ENCODE results near the gene LYSET.
A peak's percentile ranks its signal among the peaks of the same experiment; 100 is the strongest.

The LYSET gene

DNA sequence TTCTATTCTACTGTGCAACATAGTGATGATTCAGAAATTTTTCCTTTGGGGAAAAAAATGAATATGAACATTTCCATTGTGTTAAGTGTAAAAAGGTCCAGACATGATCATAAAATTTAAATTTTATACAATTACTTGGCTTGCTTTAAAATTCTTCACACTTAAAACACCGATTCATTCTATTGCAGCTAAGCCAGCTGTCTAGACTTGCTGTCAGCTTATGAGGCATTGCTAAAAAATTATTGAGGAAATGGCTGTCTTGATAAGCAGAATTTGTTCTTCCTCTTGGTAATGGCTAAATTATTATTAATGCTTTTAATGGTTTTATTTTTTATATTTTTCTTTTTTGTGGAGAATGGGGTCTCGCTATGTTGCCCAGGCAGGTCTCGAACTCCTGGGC is 1.8 kb downstream of the LYSET start:
- TF ChIP-seq, protein P1, sequence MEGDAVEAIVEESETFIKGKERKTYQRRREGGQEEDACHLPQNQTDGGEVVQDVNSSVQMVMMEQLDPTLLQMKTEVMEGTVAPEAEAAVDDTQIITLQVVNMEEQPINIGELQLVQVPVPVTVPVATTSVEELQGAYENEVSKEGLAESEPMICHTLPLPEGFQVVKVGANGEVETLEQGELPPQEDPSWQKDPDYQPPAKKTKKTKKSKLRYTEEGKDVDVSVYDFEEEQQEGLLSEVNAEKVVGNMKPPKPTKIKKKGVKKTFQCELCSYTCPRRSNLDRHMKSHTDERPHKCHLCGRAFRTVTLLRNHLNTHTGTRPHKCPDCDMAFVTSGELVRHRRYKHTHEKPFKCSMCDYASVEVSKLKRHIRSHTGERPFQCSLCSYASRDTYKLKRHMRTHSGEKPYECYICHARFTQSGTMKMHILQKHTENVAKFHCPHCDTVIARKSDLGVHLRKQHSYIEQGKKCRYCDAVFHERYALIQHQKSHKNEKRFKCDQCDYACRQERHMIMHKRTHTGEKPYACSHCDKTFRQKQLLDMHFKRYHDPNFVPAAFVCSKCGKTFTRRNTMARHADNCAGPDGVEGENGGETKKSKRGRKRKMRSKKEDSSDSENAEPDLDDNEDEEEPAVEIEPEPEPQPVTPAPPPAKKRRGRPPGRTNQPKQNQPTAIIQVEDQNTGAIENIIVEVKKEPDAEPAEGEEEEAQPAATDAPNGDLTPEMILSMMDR (IDR thresholded peaks at IDR 0.05; ENCODE audit: control extremely low read depth, extremely low read depth, low read depth, missing control alignments) = no peak
- ChIA-PET POLR2A (no interaction called here), CTCF (interaction anchor here (0.6 to 3.9 kb wide), 7 partner anchors 8 to 235 kb away, joined by 3 to 35 read pairs (median 3); partner anchors contain the start of genes GON7 and UBR7)
- DNase-seq (ENCODE audit: extremely low spot score) = no peak

DNA sequence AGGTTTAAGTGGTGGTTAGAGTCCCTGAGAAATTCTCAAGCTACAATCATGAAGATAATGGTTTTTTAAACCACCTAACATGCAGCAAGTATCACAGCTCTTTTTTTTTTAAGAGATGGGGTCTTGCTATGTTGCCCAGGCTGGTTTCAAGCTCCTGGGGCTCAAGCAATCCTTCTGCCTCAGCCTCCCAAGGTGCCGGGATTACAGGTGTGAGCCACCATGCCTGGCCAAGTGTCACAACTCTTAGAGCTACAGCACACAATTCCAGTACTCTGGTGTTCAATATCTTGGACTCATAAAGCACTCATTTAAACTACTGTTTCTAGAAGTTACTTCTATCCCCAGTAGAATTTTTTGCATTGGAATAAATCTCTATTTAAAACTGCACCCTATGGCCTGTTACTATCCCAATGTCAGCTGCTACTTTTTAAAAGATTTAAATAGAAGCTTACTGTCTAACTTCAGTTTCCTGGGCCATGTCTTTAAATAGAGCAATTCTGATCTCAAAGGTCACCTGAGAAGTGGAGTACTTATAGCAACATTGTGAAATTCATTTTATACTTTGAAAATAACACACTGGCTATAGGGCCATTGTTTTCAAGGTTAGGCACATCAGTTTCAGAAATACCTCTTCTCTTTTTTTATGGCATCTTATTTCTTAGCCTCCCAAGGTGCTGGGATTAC is 10.3 kb downstream of the LYSET start:
- CTCF ChIA-PET = interaction anchor here (0.8 to 3.2 kb wide), 11 partner anchors 8 to 338 kb away, joined by 3 to 14 read pairs (median 4); partner anchors contain the start of genes GON7, LYSET, MOAP1 and UBR7
- TF ChIP-seq, protein P1 (IDR thresholded peaks at IDR 0.05; ENCODE audit: control extremely low read depth, extremely low read depth, low read depth, missing control alignments) = no peak

DNA sequence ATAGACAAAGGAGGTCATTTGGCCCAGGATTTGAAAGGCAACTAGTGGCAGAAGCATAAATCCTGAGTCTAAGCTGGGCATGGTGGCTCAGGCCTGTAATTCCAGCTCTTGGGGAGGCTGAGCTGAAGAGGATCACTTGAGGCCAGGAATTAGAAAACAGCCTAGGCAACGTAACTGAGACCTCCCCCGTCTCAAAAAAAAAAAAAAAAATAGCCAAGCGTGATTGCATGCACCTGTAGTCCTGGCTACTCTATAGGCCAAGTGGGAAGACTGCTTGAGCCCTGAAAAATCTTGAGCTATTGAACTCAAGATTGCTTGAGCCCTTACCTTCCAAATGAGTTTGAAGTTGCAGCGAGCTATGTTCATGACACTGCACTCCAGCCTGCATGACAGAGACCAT is 13.9 kb downstream of the LYSET start:
- POLR2A ChIA-PET = interaction anchor here (1.4 kb wide), 1 partner anchor 14 kb away, joined by 4 read pairs; the partner anchor contains the start of genes LYSET and MOAP1
- TF ChIP-seq, protein P1 (IDR thresholded peaks at IDR 0.05; ENCODE audit: control extremely low read depth, extremely low read depth, low read depth, missing control alignments) = no peak

More for the DNA sequence above, 10.3 kb downstream of the LYSET start:
- POLR2A ChIA-PET = interaction anchor here (0.7 kb wide), 1 partner anchor 10 kb away, joined by 6 read pairs; no protein-coding TSS in a partner anchor
- no peak for DNase-seq (ENCODE audit: extremely low spot score)

DNA sequence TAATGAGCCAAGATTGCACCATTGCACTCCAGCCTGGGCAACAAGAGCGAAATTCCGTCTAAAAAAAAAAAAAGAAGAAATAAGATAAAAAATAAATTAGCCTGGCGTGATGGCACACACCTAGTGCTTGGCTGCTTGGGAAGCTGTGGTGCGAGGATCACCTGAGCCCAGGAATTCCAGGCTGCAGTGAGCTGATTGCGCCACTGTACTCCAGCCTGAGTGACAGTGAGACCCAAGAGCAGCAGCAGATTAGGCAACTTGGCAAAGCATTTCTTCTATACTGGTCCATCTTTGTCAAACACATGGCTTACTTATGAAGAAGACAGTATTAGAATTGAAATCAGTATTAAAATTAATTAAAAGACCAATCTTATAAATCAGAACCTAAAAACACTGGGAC is 15.4 kb downstream of the LYSET start:
- no peak for DNase-seq (ENCODE audit: extremely low spot score)
- CTCF ChIA-PET = interaction anchor here (1.0 kb wide), 1 partner anchor 86 kb away, joined by 3 read pairs; no protein-coding TSS in a partner anchor
- POLR2A ChIA-PET = no interaction called here
- TF ChIP-seq, protein P1 (IDR thresholded peaks at IDR 0.05; ENCODE audit: control extremely low read depth, extremely low read depth, low read depth, missing control alignments) = no peak

More for the DNA sequence above, 13.9 kb downstream of the LYSET start:
- no peak for DNase-seq (ENCODE audit: extremely low spot score)
- CTCF ChIA-PET = interaction anchor here (1.0 to 2.0 kb wide), 4 partner anchors 8 to 92 kb away, joined by 3 to 5 read pairs (median 3); partner anchors contain the start of genes GON7 and UBR7

DNA sequence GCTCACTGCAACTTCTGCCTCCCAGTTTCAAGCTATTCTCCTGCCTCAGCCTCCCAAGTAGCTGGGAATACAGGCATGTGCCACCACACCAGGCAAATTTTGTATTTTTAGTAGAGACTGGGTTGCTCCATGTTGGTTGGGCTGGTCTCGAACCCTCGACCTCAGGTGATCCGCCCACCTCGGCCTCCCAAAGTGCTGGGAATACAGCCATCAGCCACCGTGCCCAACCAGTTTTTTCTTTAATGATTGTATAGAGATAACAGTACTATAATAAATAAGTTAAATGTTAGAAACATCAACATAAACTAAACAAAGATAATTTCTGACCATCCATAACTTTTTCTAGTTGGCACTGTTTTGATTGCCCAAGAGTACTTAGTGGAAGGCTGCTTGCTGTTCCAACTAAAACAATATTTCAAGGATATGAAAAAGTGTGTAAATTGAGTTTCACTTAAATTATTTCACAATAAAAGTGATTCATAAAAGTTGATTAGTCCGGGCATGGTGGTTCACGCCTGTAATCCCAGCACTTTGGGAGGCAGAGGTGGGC is 16.1 kb downstream of the LYSET start:
- CTCF ChIA-PET = interaction anchor here (1.0 kb wide), 1 partner anchor 87 kb away, joined by 3 read pairs; no protein-coding TSS in a partner anchor
- POLR2A ChIA-PET = no interaction called here
- no peak for DNase-seq (ENCODE audit: extremely low spot score)
- TF ChIP-seq, protein P1 (IDR thresholded peaks at IDR 0.05; ENCODE audit: control extremely low read depth, extremely low read depth, low read depth, missing control alignments) = no peak

DNA sequence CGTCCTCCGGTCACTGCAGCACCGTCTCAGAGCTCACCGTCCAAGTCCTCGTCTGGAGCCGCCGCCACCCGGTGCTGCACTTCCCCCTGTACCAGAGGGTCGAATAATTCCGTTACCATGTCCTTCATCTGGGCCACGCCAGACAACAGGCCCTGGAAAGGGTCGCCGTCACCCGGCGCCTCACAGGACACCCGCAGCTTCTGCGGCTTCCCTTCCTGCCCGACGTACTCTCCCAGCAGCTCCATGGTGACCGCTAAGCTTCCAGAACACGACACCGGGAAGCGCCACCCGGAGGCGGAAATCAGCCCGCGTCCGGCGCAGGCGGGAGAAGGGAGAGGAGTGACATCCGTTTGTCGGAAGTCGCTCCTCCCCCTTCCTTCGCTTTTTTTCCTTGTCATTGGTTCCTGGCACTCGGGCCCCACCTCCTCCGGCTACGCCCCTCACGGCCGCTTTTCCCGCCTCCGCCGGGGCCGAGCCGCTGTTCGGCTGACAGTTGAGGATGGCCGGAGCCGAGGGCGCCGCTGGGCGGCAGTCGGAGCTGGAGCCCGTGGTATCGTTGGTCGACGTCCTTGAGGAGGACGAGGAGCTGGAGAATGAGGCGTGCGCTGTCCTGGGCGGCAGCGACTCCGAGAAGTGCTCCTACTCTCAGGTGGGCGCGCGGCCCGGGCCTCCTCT is 21.8 kb downstream of the LYSET start, which contains the start of the genes GON7 and UBR7:
Gene GON7 (minus strand): TSS at position 273 of the 675 bp plus-strand sequence. CDS start 28 bp downstream, at position 245.
Gene UBR7 (plus strand): TSS at position 464 of the 675 bp plus-strand sequence. CDS start 36 bp downstream, at position 500.
- POLR2A ChIA-PET = interaction anchor here (0.6 to 1.5 kb wide), 4 partner anchors 22 to 103 kb away, joined by 3 to 9 read pairs (median 5); partner anchors contain the start of genes LYSET and MOAP1
- DNase-seq (ENCODE audit: extremely low spot score) = peak; percentile 94
- CTCF ChIA-PET = interaction anchor here (0.7 to 5.7 kb wide), 33 partner anchors 9 to 819 kb away, joined by 3 to 38 read pairs (median 4); partner anchors contain the start of genes ITPK1, LYSET and MOAP1
- TF ChIP-seq, protein P1 (IDR thresholded peaks at IDR 0.05; ENCODE audit: control extremely low read depth, extremely low read depth, low read depth, missing control alignments) = peak; percentile 48
